GM15510 (cell line): ENCODE results near the gene GPATCH1.

Experiments used
- POLR2A ChIP-seq: IDR thresholded peaks from 3 replicates; pipeline ENCODE4 v1.6.1; 2011; ENCODE audit warnings: borderline replicate concordance; ENCODE audit not compliant: insufficient read length; ENCODE audit errors: extremely low read depth

Gene GPATCH1

GRCh38 chr19:33098055-33098534 lies 17.1 kb downstream of the GPATCH1 start:
- no peak for TF ChIP-seq POLR2A

GRCh38 chr19:33100894-33101644 lies 20.1 kb downstream of the GPATCH1 start:
- no peak for TF ChIP-seq POLR2A

- no peak for TF ChIP-seq POLR2A
Observed at GRCh38 chr19:33102893-33103292, 21.9 kb downstream of the GPATCH1 start.

GRCh38 chr19:33108161-33108560 lies 27.2 kb downstream of the GPATCH1 start:
- TF ChIP-seq POLR2A = no peak

GRCh38 chr19:33110137-33110910 lies 29.3 kb downstream of the GPATCH1 start:
- no peak for TF ChIP-seq POLR2A

GRCh38 chr19:33111587-33111986 lies 30.6 kb downstream of the GPATCH1 start:
- TF ChIP-seq POLR2A = no peak

GRCh38 chr19:33114312-33114711 lies 33.3 kb downstream of the GPATCH1 start:
- no peak for TF ChIP-seq POLR2A

- TF ChIP-seq POLR2A = no peak
Observed at GRCh38 chr19:33117501-33117900, 36.5 kb downstream of the GPATCH1 start.

- no peak for TF ChIP-seq POLR2A
Observed at GRCh38 chr19:33118643-33119042, 37.7 kb downstream of the GPATCH1 start.

- TF ChIP-seq POLR2A = no peak
Observed at GRCh38 chr19:33124207-33125098, 43.5 kb downstream of the GPATCH1 start.

- TF ChIP-seq POLR2A = no peak
Observed at GRCh38 chr19:33125929-33126388, 45.0 kb downstream of the GPATCH1 start.

GRCh38 chr19:33129901-33130300 lies 48.9 kb downstream of the GPATCH1 start:
- TF ChIP-seq POLR2A = no peak

- no peak for TF ChIP-seq POLR2A
Observed at GRCh38 chr19:33130433-33130832, 49.5 kb downstream of the GPATCH1 start.

- no peak for TF ChIP-seq POLR2A
Observed at GRCh38 chr19:33132021-33132420, 51.0 kb downstream of the GPATCH1 start, which contains the start of gene WDR88. Gene WDR88, plus strand, starts transcription at chr19:33132114. Its CDS starts 56 bp downstream, at chr19:33132170.
